Upper lobe of left lung (tissue), 4 donors: ENCODE measurements around the gene CSF1R.

Experiments used
- CTCF ChIP-seq, 6 experiments: fragments of 450-650 bp in 4 of 6; fragments of 200-600 bp in 2 of 6; sonication (generic) in 2 of 6; IDR thresholded peaks; one replicate each; pipeline ENCODE4 v1.5.1; 2016 to 2019; ENCODE audit warnings: antibody characterized with exemption in 6 of 6
- POLR2A ChIP-seq, 4 donors: fragments of 450-650 bp; IDR thresholded peaks; one replicate each; pipeline ENCODE4 v1.5.1; 2016 to 2017; ENCODE audit warnings: antibody characterized with exemption in 4 of 4, mild to moderate bottlenecking in 2 of 4

DNA sequence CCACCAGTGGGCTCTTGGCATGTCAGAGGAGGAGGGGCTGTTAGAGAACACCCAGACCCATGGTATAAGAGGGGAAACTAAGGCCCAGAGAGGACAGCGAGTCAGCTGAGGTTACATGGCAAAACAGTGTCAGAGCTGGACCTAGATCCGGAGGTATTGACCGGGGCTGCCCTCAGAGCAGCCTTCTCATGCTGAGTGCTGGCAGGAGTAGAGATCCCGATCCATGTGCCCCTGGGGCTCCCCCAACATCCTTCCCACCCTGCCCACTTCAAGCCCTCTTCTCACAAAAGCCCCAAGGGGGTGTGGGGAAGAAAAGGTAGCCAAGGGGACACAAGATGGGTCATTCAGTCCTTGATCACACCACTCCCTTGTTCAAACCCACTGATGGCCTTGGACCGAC, 19.9 kb downstream of the CSF1R start:
- no peak for TF ChIP-seq CTCF (IDR thresholded peaks at IDR 0.05)
- TF ChIP-seq POLR2A (IDR thresholded peaks at IDR 0.05) = no peak
